ENCODE measurements around the gene OTOF.

Gene OTOF

DNA sequence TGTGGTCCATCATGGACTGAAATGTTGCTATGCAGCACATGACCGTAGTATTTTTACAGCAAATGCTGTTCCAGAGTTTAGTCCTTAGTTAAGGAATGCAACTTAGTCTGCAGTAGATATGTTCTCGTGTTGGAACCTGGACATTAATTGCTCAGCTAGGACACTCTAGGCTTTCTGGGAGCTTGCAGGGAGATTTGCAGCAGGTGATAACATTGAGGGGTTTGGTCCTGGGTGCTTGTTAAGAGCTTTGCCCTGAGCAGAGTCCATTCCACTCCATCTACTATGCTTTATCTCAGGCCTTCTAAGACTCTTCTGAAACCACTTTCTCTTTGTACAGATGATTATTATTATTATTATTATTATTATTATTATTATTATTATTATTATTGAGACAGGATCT, 49.1 kb downstream of the OTOF start:
- Histone ChIP-seq H3F3A (ENCODE audit: insufficient read depth, low read length) (no peaks in the 10 kb centered on the region), H4K20me1 (ENCODE audit: insufficient read depth, low read length) (no peaks in the 10 kb centered on the region), H3K79me2 (ENCODE audit: low read length) (no peaks in the 10 kb centered on the region), H3K27ac (ENCODE audit: low read length) (no peak overlapping the region), H2AFZ (ENCODE audit: low read length) (no peak overlapping the region), H3K36me3 (replicated peaks; ENCODE audit: insufficient read depth, low read length) (no peaks in the 10 kb centered on the region), H3K4me3 (ENCODE audit: low read length) (no peak overlapping the region), H3K27me3 (replicated peaks; ENCODE audit: insufficient read depth, low read length) (no peaks in the 10 kb centered on the region), H3K4me2 (ENCODE audit: low read depth, low read length) (no peak overlapping the region), H3K9ac (ENCODE audit: low read length) (no peak overlapping the region), H3K9me3 (replicated peaks; ENCODE audit: insufficient read depth, low read length) (no peaks in the 10 kb centered on the region), H3K4me1 (ENCODE audit: low read length) (peaks cover 15% of the 10 kb centered on the region; the same call in 1 of the 2 replicates), H3K9me2 (replicated peaks; ENCODE audit: insufficient read depth, low read length) (no peaks in the 10 kb centered on the region)
- TF ChIP-seq EZH2 (optimal IDR thresholded peaks at IDR 0.05; ENCODE audit: low read depth, low read length) = no peak
- TF ChIP-seq EZH2phosphoT487 (IDR thresholded peaks at IDR 0.05; ENCODE audit: low read length) = no peak
- TF ChIP-seq CTCF (IDR thresholded peaks at IDR 0.05; ENCODE audit: low read length) = no peak
- DNase-seq = no peak

DNA sequence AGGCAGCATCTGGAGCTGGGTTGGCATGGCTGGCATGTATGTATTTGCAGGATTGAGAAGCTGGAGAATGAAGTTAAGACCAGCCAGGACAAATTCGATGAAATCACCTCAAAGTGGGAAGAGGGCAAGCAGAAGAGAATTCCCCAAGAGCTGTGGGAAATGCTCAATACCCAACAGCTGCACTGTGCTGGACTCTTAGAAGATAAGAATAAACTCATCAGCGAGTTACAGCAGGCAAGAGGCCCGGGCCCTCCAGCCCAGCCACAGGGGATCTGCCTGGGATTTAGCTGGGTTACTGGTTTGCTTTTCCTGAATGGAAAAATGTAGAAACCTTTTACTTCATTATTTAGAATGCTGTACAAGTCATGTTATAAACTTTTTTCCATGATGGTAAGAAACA, 53.7 kb downstream of the OTOF start:
- Histone ChIP-seq H3K27ac (ENCODE audit: low read length) (no peak overlapping the region), H3K4me1 (ENCODE audit: low read length) (no peaks in the 10 kb centered on the region), H3F3A (ENCODE audit: insufficient read depth, low read length) (no peaks in the 10 kb centered on the region), H3K9ac (ENCODE audit: low read length) (no peak overlapping the region), H3K36me3 (replicated peaks; ENCODE audit: insufficient read depth, low read length) (no peaks in the 10 kb centered on the region), H3K79me2 (ENCODE audit: low read length) (no peaks in the 10 kb centered on the region), H4K20me1 (ENCODE audit: insufficient read depth, low read length) (no peaks in the 10 kb centered on the region), H3K27me3 (replicated peaks; ENCODE audit: insufficient read depth, low read length) (no peaks in the 10 kb centered on the region), H3K4me3 (ENCODE audit: low read length) (no peak overlapping the region), H2AFZ (ENCODE audit: low read length) (no peak overlapping the region), H3K9me3 (replicated peaks; ENCODE audit: insufficient read depth, low read length) (no peaks in the 10 kb centered on the region), H3K9me2 (replicated peaks; ENCODE audit: insufficient read depth, low read length) (no peaks in the 10 kb centered on the region), H3K4me2 (ENCODE audit: low read depth, low read length) (no peak overlapping the region)
- no peak for DNase-seq
- no peak for TF ChIP-seq EZH2phosphoT487 (IDR thresholded peaks at IDR 0.05; ENCODE audit: low read length)
- TF ChIP-seq EZH2 (optimal IDR thresholded peaks at IDR 0.05; ENCODE audit: low read depth, low read length) = no peak
- no peak for TF ChIP-seq CTCF (IDR thresholded peaks at IDR 0.05; ENCODE audit: low read length)

DNA sequence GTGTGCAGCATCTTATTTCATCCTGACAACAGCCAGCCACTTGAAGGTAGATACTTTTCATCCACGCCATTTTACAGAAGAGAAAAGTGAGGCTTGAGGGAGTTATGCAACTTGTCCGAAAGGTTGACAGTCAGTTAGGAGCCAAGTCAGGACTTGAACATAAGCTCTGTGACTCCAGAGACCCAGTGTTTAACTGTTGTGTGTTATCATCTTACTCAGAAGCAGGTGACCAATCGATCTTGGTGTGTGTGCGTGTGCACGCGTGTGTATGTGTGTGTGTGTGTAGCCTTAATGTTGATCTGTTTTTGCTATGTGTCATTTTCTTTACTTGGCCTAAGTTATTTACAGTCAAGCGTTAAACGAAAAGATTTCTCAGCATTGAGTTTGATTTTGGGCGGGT, 54.2 kb downstream of the OTOF start:
- H3K9me2 ChIP-seq (replicated peaks; ENCODE audit: insufficient read depth, low read length) = no peaks in the 10 kb centered on the region
- H3K79me2 ChIP-seq (ENCODE audit: low read length) = no peaks in the 10 kb centered on the region
- TF ChIP-seq EZH2phosphoT487 (IDR thresholded peaks at IDR 0.05; ENCODE audit: low read length) = no peak
- TF ChIP-seq EZH2 (optimal IDR thresholded peaks at IDR 0.05; ENCODE audit: low read depth, low read length) = no peak
- TF ChIP-seq CTCF (IDR thresholded peaks at IDR 0.05; ENCODE audit: low read length) = no peak
- H3K4me2 ChIP-seq (ENCODE audit: low read depth, low read length) = no peak overlapping the region
- H3K9me3 ChIP-seq (replicated peaks; ENCODE audit: insufficient read depth, low read length) = no peaks in the 10 kb centered on the region
- no peak overlapping the region for H3K27ac ChIP-seq (ENCODE audit: low read length)
- no peaks in the 10 kb centered on the region for H3K36me3 ChIP-seq (replicated peaks; ENCODE audit: insufficient read depth, low read length)
- H3K9ac ChIP-seq (ENCODE audit: low read length) = no peak overlapping the region
- H4K20me1 ChIP-seq (ENCODE audit: insufficient read depth, low read length) = no peaks in the 10 kb centered on the region
- no peak for DNase-seq
- H3K27me3 ChIP-seq (replicated peaks; ENCODE audit: insufficient read depth, low read length) = no peaks in the 10 kb centered on the region
- H3K4me1 ChIP-seq (ENCODE audit: low read length) = no peaks in the 10 kb centered on the region
- H3F3A ChIP-seq (ENCODE audit: insufficient read depth, low read length) = no peaks in the 10 kb centered on the region
- H2AFZ ChIP-seq (ENCODE audit: low read length) = no peak overlapping the region
- H3K4me3 ChIP-seq (ENCODE audit: low read length) = no peak overlapping the region

Data from MM.1S (cell line).